NCI-H2227 treated with DMSO at 0.1 percent for 48 hours (cell line): ENCODE results near the gene SRRT.
A peak's percentile ranks its signal among the peaks of the same experiment; 100 is the strongest.

ENCODE experiments used
- DNase-seq: peaks from one replicate; lab custom pipeline; 2025; lab: John Stamatoyannopoulos, UW

SRRT gene, protein sequence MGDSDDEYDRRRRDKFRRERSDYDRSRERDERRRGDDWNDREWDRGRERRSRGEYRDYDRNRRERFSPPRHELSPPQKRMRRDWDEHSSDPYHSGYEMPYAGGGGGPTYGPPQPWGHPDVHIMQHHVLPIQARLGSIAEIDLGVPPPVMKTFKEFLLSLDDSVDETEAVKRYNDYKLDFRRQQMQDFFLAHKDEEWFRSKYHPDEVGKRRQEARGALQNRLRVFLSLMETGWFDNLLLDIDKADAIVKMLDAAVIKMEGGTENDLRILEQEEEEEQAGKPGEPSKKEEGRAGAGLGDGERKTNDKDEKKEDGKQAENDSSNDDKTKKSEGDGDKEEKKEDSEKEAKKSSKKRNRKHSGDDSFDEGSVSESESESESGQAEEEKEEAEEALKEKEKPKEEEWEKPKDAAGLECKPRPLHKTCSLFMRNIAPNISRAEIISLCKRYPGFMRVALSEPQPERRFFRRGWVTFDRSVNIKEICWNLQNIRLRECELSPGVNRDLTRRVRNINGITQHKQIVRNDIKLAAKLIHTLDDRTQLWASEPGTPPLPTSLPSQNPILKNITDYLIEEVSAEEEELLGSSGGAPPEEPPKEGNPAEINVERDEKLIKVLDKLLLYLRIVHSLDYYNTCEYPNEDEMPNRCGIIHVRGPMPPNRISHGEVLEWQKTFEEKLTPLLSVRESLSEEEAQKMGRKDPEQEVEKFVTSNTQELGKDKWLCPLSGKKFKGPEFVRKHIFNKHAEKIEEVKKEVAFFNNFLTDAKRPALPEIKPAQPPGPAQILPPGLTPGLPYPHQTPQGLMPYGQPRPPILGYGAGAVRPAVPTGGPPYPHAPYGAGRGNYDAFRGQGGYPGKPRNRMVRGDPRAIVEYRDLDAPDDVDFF

GRCh38 chr7:100874577-100875355 lies at the start of gene SRRT:
Gene SRRT, plus strand, starts transcription at chr7:100875103. Its CDS starts 488 bp downstream, at chr7:100875591.
- DNase-seq, result peak; percentile 98

GRCh38 chr7:100825215-100825671 lies 49.7 kb upstream of the SRRT start:
- no peak for DNase-seq

GRCh38 chr7:100825751-100826513 lies 49.0 kb upstream of the SRRT start:
- no peak for DNase-seq

GRCh38 chr7:100826514-100827329 lies 48.2 kb upstream of the SRRT start:
- no peak for DNase-seq

GRCh38 chr7:100827330-100828226 lies 47.3 kb upstream of the SRRT start, which contains the start of gene EPHB4:
Gene EPHB4, minus strand, starts transcription at chr7:100827523. Its CDS starts 493 bp downstream, at chr7:100827030.
- peak; percentile 51 for DNase-seq

GRCh38 chr7:100829150-100829716 lies 45.7 kb upstream of the SRRT start:
- no peak for DNase-seq

DNA sequence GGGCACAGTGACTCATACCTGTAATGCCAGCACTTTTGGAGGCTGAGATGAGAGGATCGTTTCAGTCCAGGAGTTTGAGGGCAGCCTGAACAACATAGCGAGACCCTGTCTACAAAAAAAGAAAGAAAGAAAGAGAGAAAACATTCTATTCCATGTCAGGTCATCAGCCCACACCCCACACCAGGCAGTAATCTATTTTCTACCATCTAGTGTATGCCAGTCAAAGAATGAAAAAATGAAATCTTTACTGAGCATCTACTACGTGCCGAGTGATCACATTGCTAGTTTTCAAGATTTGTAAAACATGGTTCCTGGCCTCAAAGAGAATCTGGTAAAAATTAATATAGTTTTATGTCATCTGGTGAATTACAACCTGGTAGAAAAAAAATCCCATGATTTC lies 44.5 kb upstream of the SRRT start:
- DNase-seq, result no peak

DNA sequence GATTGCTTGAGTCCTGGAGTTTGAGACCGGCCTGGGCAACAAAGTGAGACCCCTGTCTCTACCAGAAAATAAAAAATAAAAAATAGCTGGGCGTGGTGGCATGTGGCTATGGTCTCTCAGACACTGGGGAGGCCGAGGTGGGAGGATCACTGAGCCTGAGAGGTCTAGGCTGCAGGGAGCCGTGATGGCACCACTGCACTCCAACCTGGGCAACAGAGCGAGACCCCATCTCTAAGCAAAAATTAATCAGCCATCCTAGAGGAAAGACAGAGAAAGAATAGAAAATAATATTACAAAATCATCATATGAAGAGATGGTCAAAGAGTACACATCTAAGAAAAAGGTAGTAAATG lies 42.6 kb upstream of the SRRT start:
- no peak for DNase-seq

DNA sequence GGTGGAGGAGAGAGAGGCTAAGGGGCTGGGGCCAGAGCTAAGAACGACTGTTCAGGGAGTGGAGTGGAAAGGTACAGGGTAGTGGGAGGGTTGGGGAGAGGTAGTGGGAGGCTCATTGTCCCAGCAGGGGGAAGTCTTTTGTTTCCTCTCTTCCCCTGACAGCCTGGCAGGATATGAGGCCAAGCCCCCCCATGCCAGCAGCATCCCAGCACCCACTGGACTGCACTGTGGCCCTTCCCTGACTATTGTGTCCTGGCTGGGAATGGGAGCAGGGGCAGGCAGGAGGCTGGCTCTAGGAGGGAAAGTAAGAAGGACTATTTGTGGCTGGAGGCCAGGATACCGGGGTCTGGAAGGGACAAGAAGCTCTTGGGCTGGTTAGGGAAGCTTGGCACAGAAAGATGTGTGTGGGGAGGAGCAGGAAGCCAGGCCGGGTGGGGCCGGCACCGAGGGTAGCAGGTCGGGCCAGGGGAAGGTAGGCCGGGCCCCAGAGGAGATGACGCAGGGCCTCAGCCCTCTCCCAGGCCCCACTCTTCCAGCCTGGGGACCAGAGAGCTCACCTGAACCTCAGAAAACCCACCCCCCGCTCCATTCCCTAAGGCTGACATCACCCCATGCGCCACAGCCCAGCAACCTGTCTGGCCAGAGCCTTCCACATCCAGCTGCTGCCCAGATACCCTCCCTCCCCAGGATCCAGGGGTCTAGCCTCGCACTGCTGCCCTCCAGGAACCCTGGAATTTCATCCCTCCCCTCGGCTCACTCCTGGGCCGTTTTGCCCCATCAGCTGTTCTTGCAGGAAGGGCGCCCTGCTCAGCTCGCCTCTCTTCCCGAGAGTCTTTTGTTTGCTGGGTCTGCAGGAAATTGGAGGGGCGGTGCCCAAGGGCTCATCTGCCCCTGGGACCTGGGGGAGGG lies 38.7 kb upstream of the SRRT start:
- peak; percentile 78 for DNase-seq

GRCh38 chr7:100836812-100837098 lies 38.1 kb upstream of the SRRT start:
- DNase-seq, result peak; percentile 74

DNA sequence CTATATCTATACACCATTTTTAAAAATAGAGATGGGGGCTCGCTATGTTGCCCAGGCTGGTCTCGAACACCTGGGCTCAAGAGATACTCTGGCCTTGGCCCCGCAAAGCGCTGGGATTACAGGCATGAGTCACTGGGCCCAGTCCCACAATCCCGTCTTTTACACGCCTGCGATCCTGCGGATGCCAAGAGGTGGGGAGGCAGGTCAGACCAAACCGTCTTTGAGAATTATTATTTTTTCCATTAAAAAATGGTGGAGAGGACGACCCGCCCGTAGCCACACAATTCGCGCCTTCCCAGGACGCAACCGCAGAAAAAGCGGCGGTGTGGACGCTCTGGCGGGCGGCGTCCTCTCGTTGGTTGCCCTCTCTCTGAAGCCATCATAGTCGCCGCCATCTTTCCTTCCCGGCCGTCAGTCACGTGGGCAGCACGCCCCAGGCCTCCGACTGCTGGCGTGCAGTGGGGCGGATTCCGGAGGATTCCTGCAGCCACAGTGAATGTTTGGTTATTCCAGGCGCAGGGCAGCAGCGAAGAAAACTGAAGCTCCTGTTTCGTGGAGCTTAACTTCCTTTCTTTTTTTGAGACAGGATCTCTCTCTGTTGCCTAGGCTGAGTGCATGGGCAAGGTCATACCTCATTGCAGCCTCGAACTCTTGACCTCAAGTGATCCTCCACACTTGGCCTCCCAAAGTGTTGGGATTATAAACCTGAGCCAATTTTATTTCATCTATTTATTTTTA lies 37.6 kb upstream of the SRRT start:
- peak; percentile 96 for DNase-seq

GRCh38 chr7:100839361-100839760 lies 35.5 kb upstream of the SRRT start:
- DNase-seq, result no peak

- DNase-seq, result no peak
These were observed 34.3 kb upstream of the SRRT start for GRCh38 chr7:100840470-100841100.

GRCh38 chr7:100847360-100847759 lies 27.5 kb upstream of the SRRT start:
- DNase-seq, result no peak

GRCh38 chr7:100852048-100852872 lies 22.6 kb upstream of the SRRT start, which contains the start of gene SLC12A9:
Gene SLC12A9, plus strand, starts transcription at chr7:100852713. Its CDS starts 1,485 bp downstream, at chr7:100854198.
- peak; percentile 91 for DNase-seq
